ENCODE measurements around the gene CRHR1. TPM values are rescaled to one million over a fixed set of nuclear protein-coding genes. Genes with fewer than 3 reads are reported as not detected.

Gene CRHR1
- total RNA-seq, 1 donor from 2014 or later: not detected

DNA sequence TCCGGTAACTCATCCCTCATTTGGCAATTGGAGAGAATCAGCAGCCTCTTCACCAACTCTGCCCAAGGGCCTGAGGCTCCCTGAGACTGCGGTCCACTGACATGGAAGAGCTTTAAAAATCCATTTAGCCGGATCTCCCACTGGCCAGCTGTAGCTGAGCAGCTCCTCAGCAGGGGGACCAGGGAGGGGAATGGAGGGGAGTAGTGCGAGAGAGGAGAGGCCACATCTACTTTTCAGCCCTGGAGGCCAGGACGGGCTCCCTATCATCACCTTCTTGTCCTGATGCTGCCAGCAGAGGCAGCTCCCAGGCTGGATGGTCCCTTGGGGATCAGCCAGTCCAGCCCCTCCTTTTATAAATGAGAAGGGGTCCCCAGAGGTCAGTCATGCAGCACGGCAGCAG, 35.5 kb downstream of the CRHR1 start:
- H3K4me3 ChIP-seq (ENCODE audit: low read depth, low read length): no peak overlapping the region
- TF ChIP-seq, protein P1, sequence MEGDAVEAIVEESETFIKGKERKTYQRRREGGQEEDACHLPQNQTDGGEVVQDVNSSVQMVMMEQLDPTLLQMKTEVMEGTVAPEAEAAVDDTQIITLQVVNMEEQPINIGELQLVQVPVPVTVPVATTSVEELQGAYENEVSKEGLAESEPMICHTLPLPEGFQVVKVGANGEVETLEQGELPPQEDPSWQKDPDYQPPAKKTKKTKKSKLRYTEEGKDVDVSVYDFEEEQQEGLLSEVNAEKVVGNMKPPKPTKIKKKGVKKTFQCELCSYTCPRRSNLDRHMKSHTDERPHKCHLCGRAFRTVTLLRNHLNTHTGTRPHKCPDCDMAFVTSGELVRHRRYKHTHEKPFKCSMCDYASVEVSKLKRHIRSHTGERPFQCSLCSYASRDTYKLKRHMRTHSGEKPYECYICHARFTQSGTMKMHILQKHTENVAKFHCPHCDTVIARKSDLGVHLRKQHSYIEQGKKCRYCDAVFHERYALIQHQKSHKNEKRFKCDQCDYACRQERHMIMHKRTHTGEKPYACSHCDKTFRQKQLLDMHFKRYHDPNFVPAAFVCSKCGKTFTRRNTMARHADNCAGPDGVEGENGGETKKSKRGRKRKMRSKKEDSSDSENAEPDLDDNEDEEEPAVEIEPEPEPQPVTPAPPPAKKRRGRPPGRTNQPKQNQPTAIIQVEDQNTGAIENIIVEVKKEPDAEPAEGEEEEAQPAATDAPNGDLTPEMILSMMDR (conservative IDR thresholded peaks at IDR 0.05; ENCODE audit: low read depth, low read length): no peak
- no peak for DNase-seq (ENCODE audit: low read depth)

DNA sequence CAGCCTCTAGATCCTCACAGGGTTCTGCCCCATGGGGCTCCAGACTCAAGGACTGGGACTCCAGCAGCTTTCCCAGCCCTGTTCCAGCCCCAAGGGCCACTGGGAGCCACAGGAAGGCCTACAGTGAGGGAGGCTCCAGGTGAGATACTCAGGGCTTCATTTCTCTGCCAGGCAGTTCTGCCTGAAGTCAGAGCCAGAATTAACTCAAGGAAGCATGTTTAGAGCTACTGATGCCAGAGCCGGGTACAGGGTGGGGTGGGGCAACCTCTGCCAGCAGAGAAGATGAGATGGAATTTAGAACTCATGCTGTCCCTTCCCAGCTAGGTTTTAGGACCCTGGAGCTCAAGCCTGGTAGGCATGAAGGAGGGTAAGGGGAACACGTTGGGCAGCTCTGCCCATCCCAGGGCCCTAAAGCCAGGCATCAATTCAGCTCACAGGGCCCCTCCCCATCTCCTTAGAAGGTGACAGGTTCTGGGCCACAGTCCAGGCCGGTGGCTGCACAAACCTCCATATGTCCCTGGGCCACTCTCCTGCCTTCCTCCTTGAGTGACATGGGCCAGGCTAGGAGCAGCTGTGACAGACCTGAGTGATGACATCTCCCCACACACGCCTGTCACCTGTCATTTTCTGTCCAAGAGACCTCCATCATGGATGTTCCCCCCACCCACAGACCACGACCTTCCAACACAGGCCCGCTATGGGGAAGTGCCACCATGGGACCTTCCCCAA, 36.1 kb downstream of the CRHR1 start:
- TF ChIP-seq, protein P1 (conservative IDR thresholded peaks at IDR 0.05; ENCODE audit: low read depth, low read length): no peak
- no peak for DNase-seq (ENCODE audit: low read depth)
- H3K4me3 ChIP-seq (ENCODE audit: low read depth, low read length): no peak overlapping the region

DNA sequence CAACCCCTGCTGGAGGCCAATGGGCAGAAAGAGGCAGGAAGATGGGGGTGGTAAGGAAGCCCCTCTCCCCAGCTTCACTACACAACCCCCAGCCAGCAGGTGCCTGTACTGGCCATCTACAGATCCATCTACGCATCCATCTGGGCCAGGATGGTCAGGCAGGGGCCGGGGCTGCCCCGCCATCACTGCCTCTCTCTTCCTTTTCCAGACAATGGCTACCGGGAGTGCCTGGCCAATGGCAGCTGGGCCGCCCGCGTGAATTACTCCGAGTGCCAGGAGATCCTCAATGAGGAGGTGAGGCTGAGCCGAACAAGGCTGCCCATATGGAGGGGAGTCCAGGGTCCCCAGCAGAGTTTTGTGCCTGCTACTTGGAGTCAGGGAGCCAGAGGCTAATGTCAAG, 37.0 kb downstream of the CRHR1 start:
- no peak overlapping the region for H3K4me3 ChIP-seq (ENCODE audit: low read depth, low read length)
- TF ChIP-seq, protein P1 (conservative IDR thresholded peaks at IDR 0.05; ENCODE audit: low read depth, low read length): no peak
- no peak for DNase-seq (ENCODE audit: low read depth)

DNA sequence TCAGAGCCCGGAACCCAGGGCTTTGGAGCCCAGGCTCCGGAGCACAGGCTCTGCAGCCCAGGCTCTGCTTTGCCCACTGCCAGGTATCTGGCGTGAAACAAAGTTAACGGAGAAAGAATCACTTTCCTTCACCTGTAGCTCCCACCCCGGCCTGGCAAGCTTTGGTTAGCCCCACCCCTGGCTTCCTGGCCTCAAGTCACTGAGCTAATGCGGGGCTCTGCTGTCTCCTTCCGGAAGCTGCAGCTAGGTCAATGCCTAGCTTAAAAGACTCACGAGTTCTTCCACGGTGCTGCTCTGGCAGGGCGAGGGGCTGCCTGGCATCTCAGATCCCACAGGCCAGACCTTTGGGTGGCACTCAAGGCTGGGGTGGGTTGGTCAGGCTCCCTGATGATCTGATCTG, 39.5 kb downstream of the CRHR1 start:
- TF ChIP-seq, protein P1 (conservative IDR thresholded peaks at IDR 0.05; ENCODE audit: low read depth, low read length): no peak
- no peak overlapping the region for H3K4me3 ChIP-seq (ENCODE audit: low read depth, low read length)
- DNase-seq (ENCODE audit: low read depth): no peak

DNA sequence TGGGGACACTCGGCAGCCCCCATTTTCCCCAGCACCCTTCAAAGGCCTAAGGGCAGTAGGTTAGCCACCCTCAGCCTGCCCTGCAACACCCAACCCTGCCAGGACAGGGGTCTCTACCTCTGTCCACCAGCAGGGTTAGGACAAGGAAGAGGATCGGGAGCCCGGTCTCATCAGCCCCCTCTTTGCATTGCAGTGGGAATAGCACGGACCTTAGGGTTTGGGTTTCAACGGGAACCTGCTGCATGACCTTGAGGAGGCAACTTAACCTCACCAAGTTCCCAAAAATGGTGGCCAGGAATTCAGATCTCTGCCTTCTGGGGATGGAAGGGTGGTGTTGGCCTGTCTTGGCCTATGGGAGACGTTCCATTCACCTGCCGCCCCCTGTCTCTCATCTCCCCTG, 40.4 kb downstream of the CRHR1 start:
- no peak overlapping the region for H3K4me3 ChIP-seq (ENCODE audit: low read depth, low read length)
- TF ChIP-seq, protein P1 (conservative IDR thresholded peaks at IDR 0.05; ENCODE audit: low read depth, low read length): no peak
- DNase-seq (ENCODE audit: low read depth): no peak

DNA sequence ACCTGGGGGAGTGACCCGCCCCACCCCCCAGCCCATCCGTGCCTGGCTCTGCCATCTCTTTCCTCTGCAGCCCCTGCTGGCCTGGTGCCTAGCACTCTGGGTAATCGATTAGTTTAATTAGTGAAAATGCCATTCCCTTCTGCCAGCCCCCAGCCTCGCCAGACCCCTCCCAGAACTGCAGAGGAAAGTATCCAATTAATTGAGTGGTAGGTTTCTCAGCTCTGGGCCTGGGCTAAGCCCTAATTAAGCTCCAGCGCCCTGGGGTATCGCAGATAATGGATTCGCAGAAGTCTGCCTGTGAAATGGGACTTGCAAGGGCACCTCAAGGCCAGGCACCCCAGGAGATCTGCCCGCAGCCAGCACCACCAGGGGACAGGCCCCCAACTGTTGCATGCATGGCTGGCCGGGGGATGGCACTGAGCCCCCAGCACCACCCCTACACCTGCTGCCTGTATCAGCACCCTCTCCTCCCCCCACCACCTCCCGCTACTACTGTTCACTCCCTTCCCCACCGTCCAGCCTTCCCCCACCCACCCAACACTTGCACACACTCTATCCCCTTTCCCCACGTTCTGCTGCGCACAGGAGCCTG, 40.9 kb downstream of the CRHR1 start:
- no peak overlapping the region for H3K4me3 ChIP-seq (ENCODE audit: low read depth, low read length)
- TF ChIP-seq, protein P1 (conservative IDR thresholded peaks at IDR 0.05; ENCODE audit: low read depth, low read length): no peak
- no peak for DNase-seq (ENCODE audit: low read depth)

DNA sequence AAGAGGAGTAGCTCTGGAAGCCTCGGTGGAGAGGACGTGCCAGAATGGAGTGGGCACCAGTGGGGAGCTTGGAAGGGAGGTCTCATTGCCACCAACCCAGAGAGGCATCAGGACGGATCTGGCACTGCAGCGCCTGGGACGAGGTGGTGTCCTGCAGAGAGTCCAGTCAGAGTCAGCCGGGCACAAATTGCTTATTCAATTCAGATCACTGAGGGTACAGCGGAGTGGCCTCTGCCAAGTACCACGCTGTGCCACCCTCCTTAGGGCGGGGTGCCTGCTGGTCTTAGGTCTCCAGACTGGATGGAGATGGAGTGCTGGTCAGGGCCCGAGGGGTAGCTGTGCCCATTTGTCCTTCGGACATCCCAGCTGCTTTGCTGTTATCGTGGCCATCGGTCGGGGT, 41.7 kb downstream of the CRHR1 start:
- no peak overlapping the region for H3K4me3 ChIP-seq (ENCODE audit: low read depth, low read length)
- TF ChIP-seq, protein P1 (conservative IDR thresholded peaks at IDR 0.05; ENCODE audit: low read depth, low read length): no peak
- DNase-seq (ENCODE audit: low read depth): no peak
